GM06990 (cell line): Measurements from ENCODE around the gene FSD2.

ENCODE experiments used
- DNase-seq: peaks from one replicate; pipeline ENCODE4 v3.0.0-alpha.2; 2011; ENCODE audit not compliant: insufficient read length; ENCODE audit errors: extremely low read depth
- H3K27me3 ChIP-seq: replicated peaks from 2 replicates; pipeline ENCODE4 v1.6.0; 2011; ENCODE audit warnings: low read length; ENCODE audit not compliant: control insufficient read depth, insufficient read depth
- H3K36me3 ChIP-seq: 2 replicates; pipeline ENCODE4 v1.5.1; 2011; ENCODE audit warnings: low read length; ENCODE audit not compliant: control insufficient read depth, insufficient read depth
- H3K4me3 ChIP-seq: replicated peaks from 2 replicates; pipeline ENCODE4 v1.5.1; 2011; ENCODE audit warnings: low read depth, mild to moderate bottlenecking, control low read depth, low read length
- TF ChIP-seq, protein P1 (sequence below): IDR thresholded peaks from 2 replicates; pipeline ENCODE4 v1.5.1; 2011; ENCODE audit warnings: low read length, control low read depth, mild to moderate bottlenecking, inconsistent platforms; ENCODE audit not compliant: insufficient read depth, poor library complexity, severe bottlenecking

The FSD2 gene

DNA sequence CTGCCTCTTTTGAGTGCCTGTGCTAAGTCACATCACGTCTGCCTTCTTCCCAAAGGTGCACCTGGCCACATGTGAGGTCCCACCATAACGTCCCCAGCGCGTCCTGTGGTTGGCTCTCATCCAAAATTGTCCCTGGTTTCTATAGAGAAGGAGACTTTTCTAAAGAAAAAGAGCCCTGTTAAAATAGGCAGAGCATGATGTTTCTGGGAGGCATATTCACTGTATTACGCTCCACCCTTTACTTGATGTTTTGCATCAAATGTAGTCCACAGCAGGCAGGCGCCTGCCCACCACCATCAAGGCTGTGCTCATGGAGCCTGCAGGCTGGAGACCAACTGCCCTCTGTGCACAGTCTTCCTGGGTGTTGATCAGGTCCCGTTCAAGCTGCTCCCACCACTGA lies 39.8 kb upstream of the FSD2 start:
- no peak for DNase-seq
- Histone ChIP-seq H3K36me3 (no peaks in the 10 kb centered on the region), H3K4me3 (no peak overlapping the region), H3K27me3 (no peaks in the 10 kb centered on the region; the same call in 1 of the 2 replicates)
- TF ChIP-seq, protein P1, sequence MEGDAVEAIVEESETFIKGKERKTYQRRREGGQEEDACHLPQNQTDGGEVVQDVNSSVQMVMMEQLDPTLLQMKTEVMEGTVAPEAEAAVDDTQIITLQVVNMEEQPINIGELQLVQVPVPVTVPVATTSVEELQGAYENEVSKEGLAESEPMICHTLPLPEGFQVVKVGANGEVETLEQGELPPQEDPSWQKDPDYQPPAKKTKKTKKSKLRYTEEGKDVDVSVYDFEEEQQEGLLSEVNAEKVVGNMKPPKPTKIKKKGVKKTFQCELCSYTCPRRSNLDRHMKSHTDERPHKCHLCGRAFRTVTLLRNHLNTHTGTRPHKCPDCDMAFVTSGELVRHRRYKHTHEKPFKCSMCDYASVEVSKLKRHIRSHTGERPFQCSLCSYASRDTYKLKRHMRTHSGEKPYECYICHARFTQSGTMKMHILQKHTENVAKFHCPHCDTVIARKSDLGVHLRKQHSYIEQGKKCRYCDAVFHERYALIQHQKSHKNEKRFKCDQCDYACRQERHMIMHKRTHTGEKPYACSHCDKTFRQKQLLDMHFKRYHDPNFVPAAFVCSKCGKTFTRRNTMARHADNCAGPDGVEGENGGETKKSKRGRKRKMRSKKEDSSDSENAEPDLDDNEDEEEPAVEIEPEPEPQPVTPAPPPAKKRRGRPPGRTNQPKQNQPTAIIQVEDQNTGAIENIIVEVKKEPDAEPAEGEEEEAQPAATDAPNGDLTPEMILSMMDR, result no peak

DNA sequence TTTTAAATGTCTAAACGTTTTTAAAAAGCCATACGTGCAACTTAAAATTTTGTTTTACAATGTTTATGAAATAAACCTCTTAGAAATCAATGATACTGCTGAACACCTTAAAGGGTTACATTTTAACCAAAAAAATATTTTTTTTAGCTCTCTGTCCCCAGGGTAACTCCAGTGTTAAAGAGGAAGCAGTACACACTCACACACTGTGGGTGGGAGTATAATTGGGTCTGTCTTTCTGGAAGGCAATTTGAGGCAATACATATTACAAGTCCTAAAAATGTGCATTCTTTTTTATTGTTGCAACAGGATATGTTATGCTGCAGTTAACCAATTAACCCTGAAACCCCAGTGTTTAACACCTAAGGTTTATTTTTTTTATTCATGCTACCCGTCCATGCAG lies 37.7 kb upstream of the FSD2 start:
- TF ChIP-seq, protein P1, result no peak
- Histone ChIP-seq H3K36me3 (no peaks in the 10 kb centered on the region; the same call in 1 of the 2 replicates), H3K4me3 (no peak overlapping the region), H3K27me3 (no peaks in the 10 kb centered on the region; the same call in 1 of the 2 replicates)
- no peak for DNase-seq

DNA sequence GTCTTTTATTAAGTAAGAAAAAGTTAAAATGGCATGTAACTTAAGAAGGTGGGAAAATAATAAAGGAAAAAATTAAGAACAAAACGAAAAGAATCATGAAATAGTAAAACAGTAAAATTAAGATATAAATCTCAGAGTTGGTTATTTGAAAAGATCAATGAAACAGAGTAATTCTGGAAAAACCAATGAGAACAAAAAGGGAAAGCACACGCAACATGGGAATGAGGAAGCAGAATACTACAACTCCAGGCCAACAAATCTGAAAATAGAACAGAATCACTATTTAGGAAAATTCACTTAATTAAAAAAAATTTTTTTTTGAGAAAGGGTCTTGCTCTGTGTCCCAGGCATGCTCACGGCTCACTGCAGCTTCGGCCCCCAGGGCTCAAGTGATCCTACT lies 34.3 kb upstream of the FSD2 start:
- DNase-seq, result no peak
- TF ChIP-seq, protein P1, result no peak

DNA sequence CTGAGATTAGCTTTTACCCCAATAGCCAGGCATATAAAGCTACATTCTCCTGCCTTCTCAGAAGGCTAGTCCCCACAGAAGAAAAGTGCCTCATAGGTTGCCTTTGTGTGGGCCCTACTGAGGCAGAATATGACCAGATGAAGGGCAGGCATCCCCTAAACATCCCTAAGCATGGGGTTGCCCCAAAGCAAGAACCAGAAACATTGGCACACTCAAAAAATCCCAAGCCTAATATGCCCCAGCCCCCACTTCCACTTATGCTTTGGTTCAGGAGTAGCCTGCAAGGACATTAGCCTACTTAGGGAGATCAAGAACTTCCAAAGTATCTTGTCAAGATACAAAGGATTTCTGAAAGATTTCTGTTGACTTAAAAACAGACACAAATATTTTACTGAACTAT lies 33.3 kb upstream of the FSD2 start:
- H3K36me3 ChIP-seq, result peaks cover 21% of the 10 kb centered on the region
- H3K4me3 ChIP-seq, result no peak overlapping the region
- TF ChIP-seq, protein P1, result no peak
- no peaks in the 10 kb centered on the region for H3K27me3 ChIP-seq
- DNase-seq, result no peak

More for the DNA sequence above, 34.3 kb upstream of the FSD2 start:
- peaks cover 19% of the 10 kb centered on the region for H3K36me3 ChIP-seq
- H3K4me3 ChIP-seq, result no peak overlapping the region
- no peaks in the 10 kb centered on the region for H3K27me3 ChIP-seq

DNA sequence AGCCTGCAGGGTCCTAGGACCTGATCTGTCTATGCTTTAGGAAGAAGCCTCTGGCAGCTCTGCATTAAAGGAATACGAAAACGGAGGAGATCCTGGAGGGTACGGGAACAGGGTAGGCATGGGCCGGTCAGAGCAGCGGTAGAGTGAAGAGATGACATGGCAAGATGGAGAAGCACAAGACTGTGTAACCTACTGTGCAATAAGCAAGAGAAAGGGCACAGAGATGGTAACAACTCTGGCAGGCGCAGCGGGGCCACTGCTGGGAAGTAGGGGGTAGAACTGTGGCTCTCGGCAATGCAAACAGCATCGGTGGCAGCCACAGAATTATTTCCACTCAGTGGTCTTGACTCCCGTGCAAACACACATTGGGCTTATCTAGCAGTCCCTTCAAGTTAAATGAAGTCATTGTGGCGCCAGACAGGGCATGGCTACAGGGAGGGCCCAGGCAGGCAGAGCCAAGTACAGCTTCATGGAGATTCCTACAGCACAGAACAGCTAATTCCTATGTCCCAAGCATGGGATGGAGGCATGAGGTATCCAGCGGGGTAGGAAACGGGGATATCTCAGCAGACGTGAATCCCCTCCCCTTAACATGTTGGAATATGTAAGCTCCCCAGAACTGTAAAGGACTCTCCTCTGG lies 32.3 kb upstream of the FSD2 start:
- no peak overlapping the region for H3K4me3 ChIP-seq
- H3K27me3 ChIP-seq, result no peaks in the 10 kb centered on the region
- TF ChIP-seq, protein P1, result no peak
- no peak for DNase-seq
- H3K36me3 ChIP-seq, result peaks cover 27% of the 10 kb centered on the region
